Astrocyte (in vitro differentiated cells and primary cell): ENCODE data around the gene TUBA8. TPM values are rescaled to one million over a fixed set of nuclear protein-coding genes. Genes with fewer than 3 reads are reported as not detected.
"Not testable (repeated sequence)": the region's sequence is repeated elsewhere in the genome, so short reads cannot be mapped to it uniquely, and the experiment has no call there.

ENCODE experiments used
- DNase-seq: peaks from one replicate; pipeline ENCODE4 v3.0.0-alpha.2; 2010; ENCODE audit warnings: low read depth
- FAIRE-seq: peaks from 2 replicates; lab custom pipeline; 2011; peaks lifted over from hg19 to GRCh38; lab: Jason Lieb, UNC
- H2AFZ ChIP-seq: 2 replicates; pipeline ENCODE4 v1.6.0; 2012; ENCODE audit warnings: low read depth, low read length, inconsistent platforms
- H3K27ac ChIP-seq: 2 replicates; pipeline ENCODE4 v1.5.1; 2011; ENCODE audit warnings: low read depth, low read length, inconsistent platforms
- H3K27me3 ChIP-seq: 2 replicates; pipeline ENCODE4 v1.6.0; 2011; ENCODE audit warnings: low read length, inconsistent platforms; ENCODE audit not compliant: insufficient read depth
- H3K36me3 ChIP-seq: 2 replicates; pipeline ENCODE4 v1.5.1; 2011; ENCODE audit warnings: low read length, inconsistent platforms; ENCODE audit not compliant: insufficient read depth
- H3K4me1 ChIP-seq: 2 replicates; pipeline ENCODE4 v1.5.1; 2011; ENCODE audit warnings: low read length, inconsistent platforms; ENCODE audit not compliant: insufficient read depth
- H3K4me2 ChIP-seq: 2 replicates; pipeline ENCODE4 v1.6.0; 2012; ENCODE audit warnings: low read length, inconsistent platforms
- H3K4me3 ChIP-seq: 2 replicates; pipeline ENCODE4 v1.5.1; 2011; ENCODE audit warnings: low read depth, mild to moderate bottlenecking, low read length, inconsistent platforms; ENCODE audit not compliant: insufficient read depth
- H3K79me2 ChIP-seq: 2 replicates; pipeline ENCODE4 v1.6.0; 2012; ENCODE audit warnings: mild to moderate bottlenecking, low read length, inconsistent platforms; ENCODE audit not compliant: insufficient read depth
- H3K9ac ChIP-seq: 2 replicates; pipeline ENCODE4 v1.6.0; 2012; ENCODE audit warnings: mild to moderate bottlenecking, low read length, inconsistent platforms
- H3K9me3 ChIP-seq: 2 replicates; pipeline ENCODE4 v1.5.1; 2012; ENCODE audit warnings: low read depth, mild to moderate bottlenecking, low read length, inconsistent platforms; ENCODE audit not compliant: insufficient read depth
- H4K20me1 ChIP-seq: 2 replicates; pipeline ENCODE4 v1.6.0; 2012; ENCODE audit warnings: low read length, inconsistent platforms; ENCODE audit not compliant: insufficient read depth
- H3K27ac Mint-ChIP-seq: one replicate; pipeline ENCODE4 v1.8.0; 2021; ENCODE audit warnings: mild to moderate bottlenecking, mixed read lengths; ENCODE audit not compliant: unreplicated experiment
- H3K27me3 Mint-ChIP-seq: one replicate; pipeline ENCODE4 v1.8.0; 2021; ENCODE audit warnings: low read depth, mixed read lengths; ENCODE audit not compliant: unreplicated experiment
- H3K36me3 Mint-ChIP-seq: one replicate; pipeline ENCODE4 v1.8.0; 2021; ENCODE audit warnings: low read depth, mixed read lengths; ENCODE audit not compliant: unreplicated experiment
- H3K4me1 Mint-ChIP-seq: one replicate; pipeline ENCODE4 v1.8.0; 2021; ENCODE audit warnings: low read depth, mixed read lengths; ENCODE audit not compliant: unreplicated experiment
- H3K4me3 Mint-ChIP-seq: one replicate; pipeline ENCODE4 v1.8.0; 2021; ENCODE audit warnings: mild to moderate bottlenecking, moderate library complexity, mixed read lengths; ENCODE audit not compliant: unreplicated experiment
- H3K9me3 Mint-ChIP-seq: one replicate; pipeline ENCODE4 v1.8.0; 2021; ENCODE audit warnings: mild to moderate bottlenecking, mixed read lengths; ENCODE audit not compliant: unreplicated experiment
- EZH2 ChIP-seq: IDR thresholded peaks from 2 replicates; pipeline ENCODE4 v1.6.1; 2012; ENCODE audit warnings: mild to moderate bottlenecking, low read length, inconsistent platforms; ENCODE audit not compliant: insufficient read depth
- total RNA-seq: library from RNA; stranded (reverse); gene quantifications from 2 replicates; pipeline ENCODE4 v1.2.1, GENCODE V29; 2021
- TF ChIP-seq, protein P1 (sequence below): IDR thresholded peaks from 2 replicates; pipeline ENCODE4 v1.5.1; 2011; ENCODE audit warnings: low read depth, mild to moderate bottlenecking, inconsistent platforms, low read length, moderate library complexity; ENCODE audit not compliant: insufficient read depth

TUBA8 gene
- total RNA-seq, 1 donor from 2014 or later, result 0.79 TPM

DNA sequence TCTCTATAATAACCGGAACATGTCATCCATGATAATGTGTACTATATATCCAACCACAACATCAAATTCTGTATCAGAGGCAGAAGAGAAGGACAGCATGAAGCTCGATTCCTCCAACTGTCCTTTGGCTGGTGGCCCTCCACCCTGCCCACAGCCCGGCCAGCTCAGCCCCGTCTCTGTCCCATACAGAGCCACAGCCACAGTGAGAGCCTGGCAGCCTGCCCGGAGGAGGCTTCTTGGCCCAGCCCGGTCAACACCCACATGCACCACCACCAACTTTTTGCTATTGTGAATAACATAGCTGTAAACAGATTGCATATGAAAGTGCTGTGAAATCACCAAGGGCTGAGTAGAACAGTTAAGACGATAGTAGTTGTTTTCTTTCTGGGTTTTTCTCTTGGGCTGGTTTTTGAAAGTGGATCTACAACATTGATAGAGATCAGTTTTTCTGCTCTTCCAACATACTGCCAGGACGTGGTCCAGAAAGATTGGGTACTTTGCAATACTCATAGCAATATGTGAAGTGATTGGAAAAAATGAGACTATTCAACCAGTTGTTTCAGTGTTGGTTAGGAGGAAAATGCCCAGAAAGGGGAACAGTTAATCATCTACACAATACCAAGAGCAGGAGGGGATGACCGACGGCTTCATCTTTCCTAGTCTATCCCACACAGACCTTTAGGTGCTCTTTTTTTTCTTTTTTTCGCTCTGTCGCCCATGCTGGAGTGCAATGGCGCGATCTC lies 6.9 kb upstream of the TUBA8 start:
- no peak overlapping the region for H2AFZ ChIP-seq
- H3K27me3 Mint-ChIP-seq, result peaks cover 7% of the 10 kb centered on the region
- H3K4me3 ChIP-seq, result no peak overlapping the region
- TF ChIP-seq EZH2, result no peak
- TF ChIP-seq, protein P1, sequence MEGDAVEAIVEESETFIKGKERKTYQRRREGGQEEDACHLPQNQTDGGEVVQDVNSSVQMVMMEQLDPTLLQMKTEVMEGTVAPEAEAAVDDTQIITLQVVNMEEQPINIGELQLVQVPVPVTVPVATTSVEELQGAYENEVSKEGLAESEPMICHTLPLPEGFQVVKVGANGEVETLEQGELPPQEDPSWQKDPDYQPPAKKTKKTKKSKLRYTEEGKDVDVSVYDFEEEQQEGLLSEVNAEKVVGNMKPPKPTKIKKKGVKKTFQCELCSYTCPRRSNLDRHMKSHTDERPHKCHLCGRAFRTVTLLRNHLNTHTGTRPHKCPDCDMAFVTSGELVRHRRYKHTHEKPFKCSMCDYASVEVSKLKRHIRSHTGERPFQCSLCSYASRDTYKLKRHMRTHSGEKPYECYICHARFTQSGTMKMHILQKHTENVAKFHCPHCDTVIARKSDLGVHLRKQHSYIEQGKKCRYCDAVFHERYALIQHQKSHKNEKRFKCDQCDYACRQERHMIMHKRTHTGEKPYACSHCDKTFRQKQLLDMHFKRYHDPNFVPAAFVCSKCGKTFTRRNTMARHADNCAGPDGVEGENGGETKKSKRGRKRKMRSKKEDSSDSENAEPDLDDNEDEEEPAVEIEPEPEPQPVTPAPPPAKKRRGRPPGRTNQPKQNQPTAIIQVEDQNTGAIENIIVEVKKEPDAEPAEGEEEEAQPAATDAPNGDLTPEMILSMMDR, result no peak
- no peak overlapping the region for H3K27ac Mint-ChIP-seq
- H3K36me3 ChIP-seq, result no peaks in the 10 kb centered on the region
- DNase-seq, result no peak
- no peaks in the 10 kb centered on the region for H3K9me3 ChIP-seq
- no peak overlapping the region for H3K27ac ChIP-seq
- no peak overlapping the region for H3K9ac ChIP-seq
- no peak overlapping the region for H3K4me3 Mint-ChIP-seq
- peaks cover 18% of the 10 kb centered on the region for H3K9me3 Mint-ChIP-seq
- H3K79me2 ChIP-seq, result no peaks in the 10 kb centered on the region
- peaks cover 3% of the 10 kb centered on the region for H3K4me1 Mint-ChIP-seq
- H3K27me3 ChIP-seq, result no peaks in the 10 kb centered on the region
- peaks cover 3% of the 10 kb centered on the region for H3K4me1 ChIP-seq
- no peaks in the 10 kb centered on the region for H4K20me1 ChIP-seq
- peaks cover 22% of the 10 kb centered on the region for H3K36me3 Mint-ChIP-seq
- no peak for FAIRE-seq
- no peak overlapping the region for H3K4me2 ChIP-seq

DNA sequence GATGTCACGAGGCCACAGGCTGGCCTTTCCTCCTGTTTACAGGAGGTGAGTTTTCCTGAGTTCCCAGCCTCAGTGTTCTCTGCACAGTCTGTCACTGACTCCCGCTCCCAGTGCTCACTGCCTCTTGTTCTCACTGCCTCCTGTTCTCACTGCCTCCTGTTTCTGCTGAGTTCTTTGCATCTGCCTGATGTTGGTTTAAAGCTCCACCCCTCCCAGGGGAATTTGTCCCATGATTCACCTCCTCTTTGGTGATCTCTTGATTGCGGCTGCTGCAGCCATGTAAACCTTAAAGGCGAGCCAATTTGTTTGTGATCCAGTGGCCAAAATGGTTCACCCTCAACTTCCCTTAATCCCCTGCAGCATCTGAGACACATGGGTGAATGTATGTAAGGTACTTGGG lies 6.0 kb upstream of the TUBA8 start:
- H3K27ac ChIP-seq, result no peak overlapping the region
- peaks cover 13% of the 10 kb centered on the region for H3K27me3 Mint-ChIP-seq
- H3K4me3 ChIP-seq, result no peak overlapping the region
- peaks cover 18% of the 10 kb centered on the region for H3K9me3 Mint-ChIP-seq
- no peaks in the 10 kb centered on the region for H3K79me2 ChIP-seq
- peaks cover 22% of the 10 kb centered on the region for H3K36me3 Mint-ChIP-seq
- H4K20me1 ChIP-seq, result peaks cover 1% of the 10 kb centered on the region
- TF ChIP-seq, protein P1, result no peak
- TF ChIP-seq EZH2, result no peak
- no peak for FAIRE-seq
- H3K9ac ChIP-seq, result no peak overlapping the region
- H3K9me3 ChIP-seq, result no peaks in the 10 kb centered on the region
- H3K4me1 ChIP-seq, result peaks cover 3% of the 10 kb centered on the region
- no peaks in the 10 kb centered on the region for H3K27me3 ChIP-seq
- peak; percentile 12 for DNase-seq
- no peak overlapping the region for H3K27ac Mint-ChIP-seq
- H3K4me1 Mint-ChIP-seq, result peaks cover 3% of the 10 kb centered on the region
- H3K4me2 ChIP-seq, result no peak overlapping the region
- no peak overlapping the region for H3K4me3 Mint-ChIP-seq
- H2AFZ ChIP-seq, result no peak overlapping the region
- no peaks in the 10 kb centered on the region for H3K36me3 ChIP-seq

- not testable (repeated sequence) for H3K4me3 Mint-ChIP-seq, FAIRE-seq, H3K4me1 Mint-ChIP-seq, H3K4me1 ChIP-seq, H3K9me3 ChIP-seq, H2AFZ ChIP-seq, H4K20me1 ChIP-seq, H3K27ac ChIP-seq, H3K27me3 ChIP-seq, H3K4me3 ChIP-seq, H3K79me2 ChIP-seq, H3K9ac ChIP-seq, H3K4me2 ChIP-seq, H3K27ac Mint-ChIP-seq, DNase-seq, H3K36me3 ChIP-seq
- Mint-ChIP-seq H3K36me3 (peaks cover 18% of the 10 kb centered on the region), H3K27me3 (peaks cover 20% of the 10 kb centered on the region), H3K9me3 (peaks cover 18% of the 10 kb centered on the region)
These were observed 4.6 kb upstream of the TUBA8 start for GRCh38 chr22:18105981-18106380.

- H4K20me1 ChIP-seq, H2AFZ ChIP-seq, H3K27ac ChIP-seq, H3K4me1 Mint-ChIP-seq, DNase-seq, H3K36me3 ChIP-seq, H3K9ac ChIP-seq, H3K4me3 Mint-ChIP-seq, FAIRE-seq, H3K4me2 ChIP-seq, H3K27ac Mint-ChIP-seq, H3K79me2 ChIP-seq, H3K27me3 ChIP-seq, H3K9me3 ChIP-seq, H3K4me3 ChIP-seq: not testable (repeated sequence)
- H3K4me1 ChIP-seq, result peaks cover 11% of the 10 kb centered on the region
- Mint-ChIP-seq H3K27me3 (peaks cover 22% of the 10 kb centered on the region), H3K9me3 (peaks cover 16% of the 10 kb centered on the region), H3K36me3 (peaks cover 15% of the 10 kb centered on the region)
These were observed 3.9 kb upstream of the TUBA8 start for GRCh38 chr22:18106550-18107341.
